ENCODE data around the gene MXD3. TPM values are rescaled to one million over a fixed set of nuclear protein-coding genes. Genes with fewer than 3 reads are reported as not detected.

The MXD3 gene
- total RNA-seq, 2 donors from 2014 or later: 1.6 to 1.8 TPM

DNA sequence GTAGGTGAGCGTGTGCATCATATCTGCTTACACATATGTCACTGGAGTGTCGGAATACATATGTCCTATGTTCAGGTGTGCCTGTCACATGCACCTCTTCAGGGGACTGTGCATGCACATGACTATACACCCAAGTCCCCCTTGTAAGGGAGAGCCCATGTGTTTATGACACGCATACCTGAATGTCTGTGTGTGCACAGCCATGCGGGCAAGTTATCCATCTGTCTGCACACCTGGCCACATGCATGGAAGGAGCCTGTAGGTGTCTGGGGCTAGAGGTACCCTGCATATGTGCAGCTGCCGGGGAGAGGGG lies 45.4 kb upstream of the MXD3 start:
- Histone ChIP-seq H3K9me3 (no peaks in the 10 kb centered on the region), H3K27me3 (no peaks in the 10 kb centered on the region), H3K4me3 (no peak overlapping the region), H3K27ac (no peak overlapping the region), H3K36me3 (no peaks in the 10 kb centered on the region), H3K4me1 (peaks cover 0 to 6% of the 10 kb centered on the region in 2 donors)
- DNase-seq (ENCODE audit: low spot score): no peak
- TF ChIP-seq, protein P1, sequence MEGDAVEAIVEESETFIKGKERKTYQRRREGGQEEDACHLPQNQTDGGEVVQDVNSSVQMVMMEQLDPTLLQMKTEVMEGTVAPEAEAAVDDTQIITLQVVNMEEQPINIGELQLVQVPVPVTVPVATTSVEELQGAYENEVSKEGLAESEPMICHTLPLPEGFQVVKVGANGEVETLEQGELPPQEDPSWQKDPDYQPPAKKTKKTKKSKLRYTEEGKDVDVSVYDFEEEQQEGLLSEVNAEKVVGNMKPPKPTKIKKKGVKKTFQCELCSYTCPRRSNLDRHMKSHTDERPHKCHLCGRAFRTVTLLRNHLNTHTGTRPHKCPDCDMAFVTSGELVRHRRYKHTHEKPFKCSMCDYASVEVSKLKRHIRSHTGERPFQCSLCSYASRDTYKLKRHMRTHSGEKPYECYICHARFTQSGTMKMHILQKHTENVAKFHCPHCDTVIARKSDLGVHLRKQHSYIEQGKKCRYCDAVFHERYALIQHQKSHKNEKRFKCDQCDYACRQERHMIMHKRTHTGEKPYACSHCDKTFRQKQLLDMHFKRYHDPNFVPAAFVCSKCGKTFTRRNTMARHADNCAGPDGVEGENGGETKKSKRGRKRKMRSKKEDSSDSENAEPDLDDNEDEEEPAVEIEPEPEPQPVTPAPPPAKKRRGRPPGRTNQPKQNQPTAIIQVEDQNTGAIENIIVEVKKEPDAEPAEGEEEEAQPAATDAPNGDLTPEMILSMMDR (IDR thresholded peaks at IDR 0.05): no peak

DNA sequence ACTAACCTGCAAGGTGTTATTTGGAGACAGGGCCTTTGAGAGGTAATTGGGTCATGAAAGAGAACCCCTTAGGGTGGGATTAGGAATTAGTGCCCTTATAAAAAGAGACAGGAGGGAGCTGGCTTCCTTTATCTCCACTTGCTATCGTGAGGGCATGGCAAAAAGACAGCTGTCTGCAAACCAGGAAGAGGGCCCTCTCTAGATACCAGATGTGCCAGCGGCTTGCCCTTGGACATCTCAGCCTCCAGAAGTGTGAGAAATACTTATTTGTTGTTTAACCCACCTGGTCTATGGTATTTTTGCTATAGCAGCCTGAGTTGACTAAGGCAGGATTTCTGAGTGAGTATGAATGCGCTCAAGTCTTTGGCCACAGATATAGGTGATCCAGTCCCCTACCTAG lies 45.0 kb upstream of the MXD3 start:
- H3K36me3 ChIP-seq: no peaks in the 10 kb centered on the region
- H3K27ac ChIP-seq: no peak overlapping the region
- H3K27me3 ChIP-seq: no peaks in the 10 kb centered on the region
- H3K9me3 ChIP-seq: no peaks in the 10 kb centered on the region
- H3K4me3 ChIP-seq: no peak overlapping the region
- peaks cover 0 to 6% of the 10 kb centered on the region in 2 donors for H3K4me1 ChIP-seq
- TF ChIP-seq, protein P1 (IDR thresholded peaks at IDR 0.05): no peak
- no peak for DNase-seq (ENCODE audit: low spot score)

DNA sequence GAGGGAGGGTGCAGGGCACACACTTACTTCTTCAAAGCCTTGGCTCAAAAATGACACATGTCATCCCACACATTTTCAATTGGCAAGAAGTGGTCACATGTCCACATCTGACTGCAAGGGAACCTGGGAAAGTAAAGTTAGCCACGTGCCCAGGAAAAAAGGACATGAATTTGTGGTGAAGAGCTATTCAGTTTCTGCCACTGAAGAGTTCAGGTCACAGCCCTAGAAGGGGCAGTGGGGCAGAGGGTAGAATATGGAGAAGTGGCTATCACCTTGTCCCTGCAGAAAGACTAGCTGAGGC lies 44.1 kb upstream of the MXD3 start:
- no peak for DNase-seq (ENCODE audit: low spot score)

DNA sequence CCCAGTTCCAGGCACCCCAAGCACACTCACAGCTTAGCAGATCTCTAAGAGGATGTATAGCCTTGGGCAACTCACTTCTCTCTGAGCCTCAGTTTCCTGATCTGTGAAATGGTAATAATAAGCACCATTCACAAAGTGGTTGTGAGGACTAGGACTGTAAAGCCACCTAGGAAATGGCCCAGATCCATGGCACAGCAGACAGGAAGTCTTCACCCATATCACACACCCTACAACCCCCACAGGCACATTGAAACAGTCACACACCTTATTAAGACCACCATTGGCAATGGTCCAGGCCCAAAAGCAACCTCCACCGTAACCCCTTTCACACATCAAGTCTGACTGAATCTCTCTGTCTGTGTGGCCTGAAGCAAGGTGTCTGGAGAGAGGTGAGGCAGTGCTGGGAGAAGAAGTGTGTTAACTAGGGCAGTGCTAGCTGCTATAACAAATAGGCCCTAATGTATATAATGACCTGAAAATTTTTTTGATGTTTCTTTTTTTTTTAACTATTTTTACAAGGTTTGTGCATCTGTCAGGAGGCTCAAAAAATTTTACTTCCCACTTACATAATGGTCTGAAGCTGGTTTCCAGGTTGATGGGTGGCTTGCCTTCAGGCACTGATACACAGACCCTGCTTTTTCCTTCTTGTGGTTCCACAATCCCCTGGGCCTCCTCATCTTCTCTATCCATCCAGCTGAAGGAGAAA lies 43.6 kb upstream of the MXD3 start:
- H3K9me3 ChIP-seq: no peaks in the 10 kb centered on the region
- H3K4me1 ChIP-seq: peaks cover 0 to 14% of the 10 kb centered on the region in 2 donors
- H3K36me3 ChIP-seq: no peaks in the 10 kb centered on the region
- TF ChIP-seq, protein P1 (IDR thresholded peaks at IDR 0.05): no peak
- H3K27ac ChIP-seq: no peak overlapping the region
- H3K4me3 ChIP-seq: no peak overlapping the region
- no peaks in the 10 kb centered on the region for H3K27me3 ChIP-seq
- no peak for DNase-seq (ENCODE audit: low spot score)

More for the DNA sequence above, 44.1 kb upstream of the MXD3 start:
- Histone ChIP-seq H3K9me3 (no peaks in the 10 kb centered on the region), H3K4me3 (no peak overlapping the region), H3K27me3 (no peaks in the 10 kb centered on the region), H3K27ac (no peak overlapping the region), H3K36me3 (no peaks in the 10 kb centered on the region), H3K4me1 (peaks cover 0 to 9% of the 10 kb centered on the region in 2 donors)
- TF ChIP-seq, protein P1 (IDR thresholded peaks at IDR 0.05): no peak

- H3K4me3 ChIP-seq: no peak overlapping the region
- H3K27ac ChIP-seq: no peak overlapping the region
- no peak for DNase-seq (ENCODE audit: low spot score)
- no peaks in the 10 kb centered on the region for H3K36me3 ChIP-seq
- no peaks in the 10 kb centered on the region for H3K27me3 ChIP-seq
- H3K9me3 ChIP-seq: no peaks in the 10 kb centered on the region
- peaks cover 0 to 20% of the 10 kb centered on the region in 2 donors for H3K4me1 ChIP-seq
- TF ChIP-seq, protein P1 (IDR thresholded peaks at IDR 0.05): no peak
These were observed 43.0 kb upstream of the MXD3 start for GRCh38 chr5:177354711-177355110.

DNA sequence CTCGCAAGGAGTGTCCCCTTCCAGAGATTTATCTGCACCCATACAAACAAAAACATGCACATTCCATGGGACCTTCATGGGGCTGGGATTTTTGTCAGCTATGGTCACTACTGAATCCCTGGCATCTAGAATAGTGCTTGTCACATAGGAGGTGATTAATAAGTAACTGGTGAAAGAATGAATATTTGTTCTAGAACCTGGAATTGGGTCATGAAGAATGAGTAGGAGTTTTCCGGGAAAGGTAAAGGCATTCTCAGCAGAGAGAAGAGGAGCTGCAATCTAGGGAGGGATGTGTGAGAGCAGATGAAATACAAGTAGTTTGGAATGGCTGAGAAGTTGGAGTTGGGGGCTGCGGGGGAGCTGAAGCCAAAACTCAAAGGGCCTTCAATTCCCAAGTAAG lies 42.6 kb upstream of the MXD3 start:
- H3K27me3 ChIP-seq: no peaks in the 10 kb centered on the region
- no peaks in the 10 kb centered on the region for H3K9me3 ChIP-seq
- TF ChIP-seq, protein P1 (IDR thresholded peaks at IDR 0.05): no peak
- peaks cover 0 to 24% of the 10 kb centered on the region in 2 donors for H3K4me1 ChIP-seq
- no peaks in the 10 kb centered on the region for H3K36me3 ChIP-seq
- no peak overlapping the region for H3K27ac ChIP-seq
- DNase-seq (ENCODE audit: low spot score): no peak
- H3K4me3 ChIP-seq: no peak overlapping the region

Measured in right atrium auricular region (tissue), 2 donors.